Thymus (tissue), 11 donors: ENCODE results near the gene GABBR1. TPM values are rescaled to one million over a fixed set of nuclear protein-coding genes. Genes with fewer than 3 reads are reported as not detected.

ENCODE experiments used
- DNase-seq, 9 donors: peaks; one replicate each; pipeline ENCODE4 v3.0.0-alpha.2; 2013; ENCODE audit warnings: low spot score in 9 of 9, low read depth in 6 of 9, missing footprints in 1 of 9
- H3K27ac ChIP-seq, 2 donors: one replicate each; pipeline ENCODE4 v1.5.1; 2013; ENCODE audit warnings: control low read depth in 1 of 2, low read depth in 1 of 2, low read length in 1 of 2, mild to moderate bottlenecking in 1 of 2, moderate library complexity in 1 of 2
- H3K27me3 ChIP-seq, 2 donors: one replicate each; pipeline ENCODE4 v1.5.1; 2013; ENCODE audit warnings: low read length in 1 of 2; ENCODE audit not compliant: control insufficient read depth in 2 of 2, insufficient read depth in 1 of 2
- H3K36me3 ChIP-seq, 2 donors: one replicate each; pipeline ENCODE4 v1.5.1; 2013; ENCODE audit warnings: low read length in 1 of 2, mild to moderate bottlenecking in 1 of 2, moderate library complexity in 1 of 2; ENCODE audit not compliant: control insufficient read depth in 2 of 2, insufficient read depth in 2 of 2
- H3K4me1 ChIP-seq, 2 donors: one replicate each; pipeline ENCODE4 v1.5.1; 2013; ENCODE audit warnings: low read length in 2 of 2; ENCODE audit not compliant: control insufficient read depth in 2 of 2, insufficient read depth in 2 of 2
- H3K4me3 ChIP-seq, 2 donors: one replicate each; pipeline ENCODE4 v1.5.1; 2013; ENCODE audit warnings: low read length in 2 of 2, control low read depth in 1 of 2, mild to moderate bottlenecking in 1 of 2
- H3K9me3 ChIP-seq, 2 donors: one replicate each; pipeline ENCODE4 v1.5.1; 2013; ENCODE audit warnings: low read length in 1 of 2, mild to moderate bottlenecking in 1 of 2; ENCODE audit not compliant: control insufficient read depth in 2 of 2, insufficient read depth in 1 of 2
- WGBS: extraction: QIAGEN DNeasy Blood & Tissue Kit; methylation state at CpG from one replicate; pipeline ENCODE4 v1.1.7; 2013; 5-methylcytosine and 5-hydroxymethylcytosine counted together
- polyA plus RNA-seq: library from polyadenylated mRNA; stranded (reverse); fragments of 200-250 nt; gene quantifications from one replicate; pipeline ENCODE4 v1.2.3, GENCODE V29; 2013
- total RNA-seq: library from RNA; stranded (reverse); fragments of 120-200 nt; gene quantifications from one replicate; pipeline ENCODE4 v1.2.4, GENCODE V29; 2013
- donor health status: healthy.

GABBR1 gene
- total and polyA plus RNA-seq, 2 donors, result 1.1 to 20.5 TPM

- Histone ChIP-seq H3K27me3 (peaks cover 27 to 42% of the 10 kb centered on the region in 2 donors), H3K27ac (peak overlapping the region in 1 of 2 donors; percentile 2), H3K4me3 (peak overlapping the region in 1 of 2 donors; percentile 24), H3K36me3 (no peaks in the 10 kb centered on the region), H3K9me3 (peaks cover 0 to 3% of the 10 kb centered on the region in 2 donors), H3K4me1 (peaks cover 0 to 11% of the 10 kb centered on the region in 2 donors)
- DNase-seq, result peak in 1 of 9 donors; percentile 12
- WGBS, result 4% methylated on average over 83 of the region's 83 CpGs
These were observed 79.5 kb downstream of the GABBR1 start for GRCh38 chr6:29553268-29554057.

GRCh38 chr6:29552512-29553051 lies 80.4 kb downstream of the GABBR1 start:
- DNase-seq, result peak in 8 of 9 donors; percentile 35 to 75 (median 50)
- Histone ChIP-seq H3K4me1 (peaks cover 0 to 11% of the 10 kb centered on the region in 2 donors), H3K4me3 (no peak overlapping the region), H3K36me3 (no peaks in the 10 kb centered on the region), H3K9me3 (peaks cover 0 to 3% of the 10 kb centered on the region in 2 donors), H3K27me3 (peaks cover 27 to 41% of the 10 kb centered on the region in 2 donors), H3K27ac (no peak overlapping the region)
- WGBS, result 46% methylated on average over 5 of the region's 5 CpGs

DNA sequence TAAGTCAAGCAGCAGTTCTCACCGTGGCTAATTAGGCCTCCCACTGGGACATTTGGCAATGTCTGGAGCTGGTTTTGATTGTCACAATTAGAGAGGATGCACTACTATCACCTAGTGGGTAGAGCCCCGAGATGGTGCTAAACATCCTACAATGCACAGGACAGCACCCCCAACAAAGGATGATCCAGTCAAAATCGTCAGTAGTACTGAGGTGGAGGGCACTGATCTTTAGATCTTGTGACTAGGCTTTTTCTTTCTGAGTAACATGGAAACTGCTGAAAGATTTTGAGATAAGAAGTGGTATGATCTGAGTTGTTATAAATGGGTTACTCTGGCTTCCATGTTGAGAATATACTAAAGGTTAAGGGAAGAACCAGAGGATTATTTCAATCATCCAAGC lies 85.4 kb downstream of the GABBR1 start:
- 87% methylated on average over 3 of the region's 3 CpGs for WGBS
- Histone ChIP-seq H3K9me3 (no peaks in the 10 kb centered on the region), H3K4me1 (no peaks in the 10 kb centered on the region), H3K27ac (no peak overlapping the region), H3K27me3 (peaks cover 4 to 10% of the 10 kb centered on the region in 2 donors), H3K36me3 (no peaks in the 10 kb centered on the region), H3K4me3 (no peak overlapping the region)
- DNase-seq, result no peak

GRCh38 chr6:29537714-29538403 lies 95.1 kb downstream of the GABBR1 start:
- WGBS, result 79% methylated on average over 4 of the region's 4 CpGs

DNA sequence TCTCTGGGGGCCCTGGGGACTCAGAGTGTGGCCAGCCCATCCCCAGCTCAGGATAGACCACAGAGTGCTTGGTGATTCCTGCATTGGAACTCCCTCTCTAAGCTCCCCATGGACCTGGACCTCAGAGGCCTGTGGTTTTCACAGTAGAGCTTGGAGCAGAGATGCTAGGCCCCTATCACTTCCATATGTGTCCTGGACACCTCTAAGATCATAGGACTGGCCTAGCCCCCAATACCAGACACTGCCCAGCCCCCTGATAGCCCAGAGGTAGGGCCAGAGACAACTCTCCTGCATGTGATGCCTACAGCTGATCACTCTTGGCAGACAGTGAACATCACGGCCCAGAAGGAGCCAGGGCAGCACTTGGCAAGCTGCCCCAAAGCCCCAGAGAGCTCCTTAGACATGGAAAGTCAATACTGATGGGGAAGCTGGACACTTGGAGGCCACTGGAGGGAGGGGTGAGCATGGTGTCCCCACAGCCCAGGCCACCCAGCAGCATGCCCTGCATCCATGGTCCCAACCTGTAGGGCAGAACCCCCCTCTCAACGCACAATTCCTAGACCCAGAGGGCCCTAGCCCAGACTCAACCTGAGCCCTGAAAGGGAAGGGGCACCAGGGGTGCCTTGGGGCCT lies 100.5 kb downstream of the GABBR1 start:
- no peaks in the 10 kb centered on the region for H3K4me1 ChIP-seq
- no peaks in the 10 kb centered on the region for H3K9me3 ChIP-seq
- 89% methylated on average over 2 of the region's 2 CpGs for WGBS
- H3K36me3 ChIP-seq, result no peaks in the 10 kb centered on the region
- no peak overlapping the region for H3K4me3 ChIP-seq
- DNase-seq, result no peak
- H3K27me3 ChIP-seq, result no peaks in the 10 kb centered on the region
- H3K27ac ChIP-seq, result no peak overlapping the region

More at GRCh38 chr6:29537714-29538403, 95.1 kb downstream of the GABBR1 start:
- no peaks in the 10 kb centered on the region for H3K4me1 ChIP-seq
- peaks cover 0 to 2% of the 10 kb centered on the region in 2 donors for H3K27me3 ChIP-seq
- H3K4me3 ChIP-seq, result no peak overlapping the region
- no peaks in the 10 kb centered on the region for H3K9me3 ChIP-seq
- DNase-seq, result no peak
- H3K27ac ChIP-seq, result no peak overlapping the region
- no peaks in the 10 kb centered on the region for H3K36me3 ChIP-seq

- Histone ChIP-seq H3K4me3 (no peak overlapping the region), H3K27me3 (no peaks in the 10 kb centered on the region), H3K4me1 (no peaks in the 10 kb centered on the region), H3K27ac (no peak overlapping the region), H3K36me3 (no peaks in the 10 kb centered on the region), H3K9me3 (no peaks in the 10 kb centered on the region)
- no peak for DNase-seq
- 74% methylated on average over 3 of the region's 3 CpGs for WGBS
These were observed 101.3 kb downstream of the GABBR1 start for GRCh38 chr6:29531668-29532067.

GRCh38 chr6:29530671-29531310 lies 102.2 kb downstream of the GABBR1 start:
- whole genome bisulfite sequencing, result 97% methylated on average over 2 of the region's 2 CpGs
- no peaks in the 10 kb centered on the region for H3K4me1 ChIP-seq
- no peaks in the 10 kb centered on the region for H3K36me3 ChIP-seq
- H3K27ac ChIP-seq, result no peak overlapping the region
- no peaks in the 10 kb centered on the region for H3K27me3 ChIP-seq
- no peak overlapping the region for H3K4me3 ChIP-seq
- no peaks in the 10 kb centered on the region for H3K9me3 ChIP-seq
- no peak for DNase-seq

DNA sequence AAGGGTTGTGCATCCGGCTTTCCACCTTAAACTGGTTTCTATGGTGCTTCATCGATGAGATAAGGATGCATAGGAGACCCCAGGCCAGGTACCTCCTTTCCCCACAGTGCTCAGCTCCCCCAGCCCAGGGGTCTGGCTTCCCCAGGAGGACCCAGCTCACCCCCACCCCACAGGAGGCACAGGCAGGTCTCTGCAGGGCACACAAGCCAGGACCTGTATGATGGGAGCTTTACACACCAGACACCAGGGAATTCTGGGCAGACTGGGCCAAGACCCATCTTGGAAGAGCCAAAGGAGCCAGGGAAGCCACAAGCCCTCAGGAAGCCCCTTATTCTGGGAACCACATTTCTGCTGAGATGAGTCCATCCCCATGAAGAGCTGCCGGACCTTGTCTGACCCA lies 103.0 kb downstream of the GABBR1 start:
- H3K36me3 ChIP-seq, result no peaks in the 10 kb centered on the region
- H3K9me3 ChIP-seq, result no peaks in the 10 kb centered on the region
- H3K4me1 ChIP-seq, result no peaks in the 10 kb centered on the region
- H3K27me3 ChIP-seq, result no peaks in the 10 kb centered on the region
- H3K4me3 ChIP-seq, result no peak overlapping the region
- H3K27ac ChIP-seq, result no peak overlapping the region
- no peak for DNase-seq
- WGBS, result 97% methylated on average over 3 of the region's 3 CpGs
